ENCODE data around the gene NDRG2.
"Not testable (repeated sequence)": the region's sequence is repeated elsewhere in the genome, so short reads cannot be mapped to it uniquely, and the experiment has no call there.

Gene NDRG2

GRCh38 chr14:21016413-21017190 is 8.3 kb downstream of the NDRG2 start:
- TF ChIP-seq ZFX (IDR thresholded peaks at IDR 0.05) (no peak), CTCF (conservative IDR thresholded peaks at IDR 0.05) (no peak)
- no peak overlapping the region for H3K27ac ChIP-seq

GRCh38 chr14:21015312-21015711 is 9.5 kb downstream of the NDRG2 start:
- no peak for TF ChIP-seq CTCF (conservative IDR thresholded peaks at IDR 0.05)
- no peak for TF ChIP-seq ZFX (IDR thresholded peaks at IDR 0.05)
- H3K27ac ChIP-seq: no peak overlapping the region

- H3K27ac ChIP-seq: no peak overlapping the region
- TF ChIP-seq ZFX (IDR thresholded peaks at IDR 0.05) (no peak), CTCF (conservative IDR thresholded peaks at IDR 0.05) (peak; percentile 92)
Observed at GRCh38 chr14:21014761-21015190, 10.1 kb downstream of the NDRG2 start.

DNA sequence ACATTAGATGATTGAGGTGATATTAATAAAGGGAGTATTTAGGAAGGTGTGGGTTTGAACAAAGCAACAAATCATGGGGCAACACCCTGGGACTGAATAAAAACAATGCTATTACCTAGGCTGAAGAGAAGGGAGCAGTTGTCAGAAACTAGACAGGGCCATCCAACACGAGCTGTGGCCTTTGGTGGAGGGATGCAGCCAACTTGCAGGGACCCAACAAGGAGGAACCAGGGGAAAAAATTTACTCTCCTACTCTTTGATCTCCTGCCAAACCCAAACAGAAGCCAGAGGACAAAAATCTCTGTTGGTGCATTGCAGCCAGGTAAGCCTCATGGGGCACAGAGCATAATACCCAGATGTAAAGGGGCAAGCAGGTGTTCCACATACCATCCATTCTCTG is 13.7 kb downstream of the NDRG2 start:
- TF ChIP-seq ZFX (IDR thresholded peaks at IDR 0.05): no peak
- no peak for TF ChIP-seq CTCF (conservative IDR thresholded peaks at IDR 0.05)
- no peak overlapping the region for H3K27ac ChIP-seq

GRCh38 chr14:21009721-21010120 is 15.1 kb downstream of the NDRG2 start:
- not testable (repeated sequence) for H3K27ac ChIP-seq

DNA sequence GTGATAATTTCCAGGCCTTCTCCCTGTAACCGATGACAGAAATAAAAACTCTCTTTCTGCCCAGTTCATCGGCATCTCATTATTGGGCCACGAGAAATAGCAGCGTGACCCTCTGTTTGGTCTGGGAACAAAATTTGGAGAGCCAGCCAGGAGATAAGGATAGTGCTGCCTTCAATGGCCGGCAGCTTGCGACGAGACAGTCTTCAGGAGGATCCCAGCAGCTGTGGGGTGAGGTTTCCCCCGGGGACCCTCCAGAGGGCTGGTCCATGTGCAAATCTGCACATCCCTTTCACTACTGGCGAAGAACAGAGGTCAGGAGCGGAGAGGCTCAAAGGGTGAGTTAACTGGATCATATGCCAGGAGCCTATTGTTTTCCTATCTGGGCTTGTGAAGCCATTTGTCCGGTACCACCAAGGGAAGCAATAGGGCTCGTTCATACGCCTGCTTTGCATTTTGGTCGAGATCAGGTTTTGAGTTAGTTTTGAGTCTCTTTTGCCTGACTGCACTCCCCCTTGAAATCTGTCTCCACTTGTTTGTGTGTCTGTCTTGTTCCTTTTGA is 21.0 kb downstream of the NDRG2 start:
- TF ChIP-seq CTCF (conservative IDR thresholded peaks at IDR 0.05) (no peak), ZFX (IDR thresholded peaks at IDR 0.05) (no peak)
- no peak overlapping the region for H3K27ac ChIP-seq

DNA sequence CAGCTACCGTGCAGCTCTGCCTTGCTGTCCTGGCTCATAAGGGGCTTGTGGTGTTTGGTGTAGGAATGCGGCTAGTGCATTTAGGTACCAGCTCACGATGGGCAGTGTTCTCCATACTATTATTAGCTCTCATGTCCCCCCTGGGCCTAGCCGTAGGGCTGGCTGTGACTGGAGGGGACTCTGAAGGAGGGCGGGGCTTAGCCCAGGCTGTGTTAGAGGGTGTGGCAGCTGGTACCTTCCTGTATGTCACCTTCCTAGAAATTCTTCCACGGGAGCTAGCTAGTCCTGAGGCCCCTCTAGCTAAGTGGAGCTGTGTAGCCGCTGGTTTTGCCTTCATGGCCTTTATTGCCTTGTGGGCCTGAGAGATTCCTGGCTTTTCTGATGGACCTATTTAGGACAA is 23.6 kb downstream of the NDRG2 start:
- H3K27ac ChIP-seq: no peak overlapping the region
- no peak for TF ChIP-seq CTCF (conservative IDR thresholded peaks at IDR 0.05)
- TF ChIP-seq ZFX (IDR thresholded peaks at IDR 0.05): no peak

DNA sequence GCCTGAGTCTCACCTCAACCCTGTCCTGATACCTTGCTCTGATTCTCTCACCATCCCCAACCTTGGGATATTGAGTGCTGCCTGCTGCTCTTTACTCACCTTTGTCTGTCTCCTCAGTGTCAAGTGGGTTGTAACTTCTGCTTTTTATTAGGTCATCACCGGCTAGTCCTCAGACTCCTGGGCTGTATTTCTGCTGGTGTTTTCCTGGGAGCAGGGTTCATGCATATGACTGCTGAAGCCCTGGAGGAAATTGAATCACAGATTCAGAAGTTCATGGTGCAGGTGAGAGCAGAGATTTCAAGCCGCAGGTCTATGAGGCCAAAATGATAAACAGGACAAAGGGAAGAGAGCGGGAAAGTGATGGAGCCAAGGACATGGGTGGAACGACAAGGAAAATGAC is 25.3 kb downstream of the NDRG2 start:
- H3K27ac ChIP-seq: no peak overlapping the region
- TF ChIP-seq CTCF (conservative IDR thresholded peaks at IDR 0.05) (no peak), ZFX (IDR thresholded peaks at IDR 0.05) (no peak)

All from C4-2B (cell line).